Measurements from ENCODE around the gene EDN1. TPM values are rescaled to one million over a fixed set of nuclear protein-coding genes. Genes with fewer than 3 reads are reported as not detected.
A peak's percentile ranks its signal among the peaks of the same experiment; 100 is the strongest.

Gene EDN1
- total RNA-seq, 2 donors from 2014 or later: 9.5 to 16.2 TPM

GRCh38 chr6:12343440-12344162, 53.4 kb downstream of the EDN1 start:
- H3K4me1 ChIP-seq: peaks cover 5% of the 10 kb centered on the region
- H3K9me3 ChIP-seq: no peaks in the 10 kb centered on the region
- H3K27ac ChIP-seq: peak overlapping the region; percentile 49
- H3K4me3 ChIP-seq: no peak overlapping the region
- no peak for TF ChIP-seq CTCF (IDR thresholded peaks at IDR 0.05)
- intact Hi-C loops (cut with DNase I): no loop called here
- peak overlapping the region in 1 of 2 donors; percentile 70 for H3K9ac ChIP-seq (ENCODE audit: low read depth in 2 of 2, low read length in 2 of 2)
- H3K36me3 ChIP-seq: no peaks in the 10 kb centered on the region
- DNase-seq: peak; percentile 66
- no peaks in the 10 kb centered on the region for H3K27me3 ChIP-seq

DNA sequence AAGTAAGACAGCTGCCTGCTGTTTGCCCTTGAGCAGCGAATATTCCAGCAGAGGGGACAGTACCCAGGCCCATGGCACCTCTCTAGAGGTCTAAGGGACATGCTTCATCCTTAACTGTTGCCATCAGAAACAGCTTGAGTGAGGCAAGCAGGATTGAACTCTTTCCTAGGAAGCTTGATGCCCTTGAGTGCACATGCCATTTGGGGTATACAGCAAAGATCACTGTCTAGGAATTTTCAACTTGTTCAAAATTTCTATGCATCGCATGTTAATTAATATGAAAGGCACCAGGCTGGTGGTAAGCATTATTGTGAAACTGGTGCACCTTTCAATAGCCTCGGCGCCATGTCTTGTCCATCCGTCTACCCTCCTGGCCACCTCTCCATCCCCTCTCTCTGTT, 54.1 kb downstream of the EDN1 start:
- Histone ChIP-seq H3K27ac (peak overlapping the region; percentile 49), H3K9me3 (no peaks in the 10 kb centered on the region), H3K4me1 (peaks cover 5% of the 10 kb centered on the region), H3K9ac (ENCODE audit: low read depth in 2 of 2, low read length in 2 of 2) (peak overlapping the region in 1 of 2 donors; percentile 70), H3K4me3 (no peak overlapping the region), H3K36me3 (no peaks in the 10 kb centered on the region), H3K27me3 (no peaks in the 10 kb centered on the region)
- DNase-seq: no peak
- intact Hi-C loops (cut with DNase I): no loop called here
- TF ChIP-seq CTCF (IDR thresholded peaks at IDR 0.05): no peak

- no peak overlapping the region for H3K4me3 ChIP-seq
- no peaks in the 10 kb centered on the region for H3K9me3 ChIP-seq
- intact Hi-C loops (cut with DNase I): no loop called here
- no peaks in the 10 kb centered on the region for H3K36me3 ChIP-seq
- DNase-seq: no peak
- H3K27ac ChIP-seq: no peak overlapping the region
- H3K27me3 ChIP-seq: no peaks in the 10 kb centered on the region
- no peak for TF ChIP-seq CTCF (IDR thresholded peaks at IDR 0.05)
- no peaks in the 10 kb centered on the region for H3K4me1 ChIP-seq
- no peak overlapping the region for H3K9ac ChIP-seq (ENCODE audit: low read depth in 2 of 2, low read length in 2 of 2)
These were observed 55.0 kb downstream of the EDN1 start for GRCh38 chr6:12344961-12345693.

- Histone ChIP-seq H3K27ac (no peak overlapping the region), H3K9ac (ENCODE audit: low read depth in 2 of 2, low read length in 2 of 2) (no peak overlapping the region), H3K27me3 (no peaks in the 10 kb centered on the region), H3K4me1 (no peaks in the 10 kb centered on the region), H3K9me3 (no peaks in the 10 kb centered on the region), H3K36me3 (no peaks in the 10 kb centered on the region), H3K4me3 (no peak overlapping the region)
- intact Hi-C loops (cut with DNase I): no loop called here
- DNase-seq: no peak
- TF ChIP-seq CTCF (IDR thresholded peaks at IDR 0.05): no peak
These were observed 55.5 kb downstream of the EDN1 start for GRCh38 chr6:12345694-12346058.

Data from colonic mucosa (tissue), 4 donors.